ENCODE data around the gene CADPS2. TPM values are rescaled to one million over a fixed set of nuclear protein-coding genes. Genes with fewer than 3 reads are reported as not detected.

The CADPS2 gene
- polyA plus RNA-seq, 1 donor (not counting 4 experiments of a cell fraction or from before 2014, with no cell fraction given) = 0.35 TPM

DNA sequence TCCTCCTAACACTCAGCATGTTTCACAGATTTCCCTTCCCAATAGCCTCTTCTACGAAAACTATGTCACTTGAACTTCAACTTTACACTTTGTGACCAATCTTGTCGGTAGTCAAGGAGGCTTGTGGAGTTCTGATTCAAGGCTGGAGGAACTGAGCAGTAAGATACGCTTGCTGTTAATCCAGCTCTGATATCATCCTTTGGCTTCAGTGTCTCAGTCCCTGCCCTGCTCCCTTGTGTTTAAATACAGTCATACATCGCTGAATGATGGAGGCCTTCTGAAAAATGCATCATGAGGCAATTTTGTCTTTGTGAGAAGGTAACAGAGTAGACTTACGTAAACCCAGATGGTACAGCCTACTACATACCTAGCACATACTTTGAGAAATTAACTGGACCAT is 360.9 kb downstream of the CADPS2 start:
- Histone ChIP-seq H2AFZ (ENCODE audit: control insufficient read depth, low read length) (no peak overlapping the region), H3K27ac (ENCODE audit: control insufficient read depth, insufficient read depth, low read length) (no peak overlapping the region), H3K9me3 (ENCODE audit: control insufficient read depth, low read depth, low read length) (no peaks in the 10 kb centered on the region), H3K9ac (ENCODE audit: control insufficient read depth, extremely low read depth, insufficient read depth, low read length) (no peak overlapping the region), H3K4me3 (ENCODE audit: control insufficient read depth in 2 of 3, extremely low read depth in 1 of 3, insufficient read depth in 2 of 3, low read depth in 1 of 3, low read length in 3 of 3) (no peak overlapping the region), H4K20me1 (ENCODE audit: control insufficient read depth, extremely low read depth, insufficient read depth, low read length) (no peaks in the 10 kb centered on the region), H3K36me3 (ENCODE audit: control insufficient read depth in 2 of 2, extremely low read depth in 1 of 2, insufficient read depth in 2 of 2, low read length in 2 of 2) (no peaks in the 10 kb centered on the region), H3K27me3 (ENCODE audit: control insufficient read depth, extremely low read depth, insufficient read depth, low read length) (no peaks in the 10 kb centered on the region), H3K9me1 (ENCODE audit: control insufficient read depth, extremely low read depth, insufficient read depth, low read length) (no peaks in the 10 kb centered on the region), H3K79me2 (ENCODE audit: control insufficient read depth, insufficient read depth, low read length) (no peaks in the 10 kb centered on the region), H3K4me2 (ENCODE audit: control insufficient read depth, extremely low read depth, insufficient read depth, low read depth, low read length) (no peak overlapping the region), H3K4me1 (ENCODE audit: control insufficient read depth, extremely low read depth, insufficient read depth, low read length) (no peaks in the 10 kb centered on the region)
- TF ChIP-seq CTCF (optimal IDR thresholded peaks at IDR 0.05 in 1 of 3, IDR thresholded peaks at IDR 0.05 in 1 of 3, conservative IDR thresholded peaks at IDR 0.05 in 1 of 3; ENCODE audit: extremely low read depth in 1 of 3, insufficient read depth in 2 of 3, low read length in 3 of 3) (no peak), EZH2 (IDR thresholded peaks at IDR 0.05; ENCODE audit: low read length) (no peak)
- dilution Hi-C loops (cut with MboI; ENCODE audit: extremely low pct_ligation_motif_present, low sequenced_read_pairs) = no loop called here
- DNase-seq (ENCODE audit: low read depth, low spot score) (no peak), FAIRE-seq (no peak)

DNA sequence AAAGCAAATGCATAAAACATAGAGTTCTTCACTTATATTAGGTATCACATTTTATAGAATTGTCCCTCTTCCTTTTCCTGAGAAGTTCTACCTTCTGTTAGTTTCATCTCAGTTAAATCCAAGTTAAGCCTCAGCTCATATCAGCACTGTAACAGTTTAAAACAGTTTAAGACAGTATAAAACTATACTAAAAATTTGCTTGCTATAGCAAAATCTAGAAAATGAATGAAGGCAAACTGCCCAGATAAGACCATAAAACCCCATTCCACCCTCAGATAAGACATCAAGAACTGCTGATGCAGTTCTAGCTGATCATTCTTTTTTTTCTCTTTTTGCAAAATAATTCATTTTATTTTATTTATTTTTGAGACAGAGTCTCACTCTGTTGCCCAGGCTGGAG is 364.5 kb downstream of the CADPS2 start:
- Histone ChIP-seq H3K4me2 (ENCODE audit: control insufficient read depth, extremely low read depth, insufficient read depth, low read depth, low read length) (no peak overlapping the region), H3K4me3 (ENCODE audit: control insufficient read depth in 2 of 3, extremely low read depth in 1 of 3, insufficient read depth in 2 of 3, low read depth in 1 of 3, low read length in 3 of 3) (no peak overlapping the region), H3K9me3 (ENCODE audit: control insufficient read depth, low read depth, low read length) (no peaks in the 10 kb centered on the region), H3K27ac (ENCODE audit: control insufficient read depth, insufficient read depth, low read length) (no peak overlapping the region), H3K9me1 (ENCODE audit: control insufficient read depth, extremely low read depth, insufficient read depth, low read length) (no peaks in the 10 kb centered on the region), H3K4me1 (ENCODE audit: control insufficient read depth, extremely low read depth, insufficient read depth, low read length) (no peaks in the 10 kb centered on the region), H3K79me2 (ENCODE audit: control insufficient read depth, insufficient read depth, low read length) (no peaks in the 10 kb centered on the region), H3K27me3 (ENCODE audit: control insufficient read depth, extremely low read depth, insufficient read depth, low read length) (no peaks in the 10 kb centered on the region), H2AFZ (ENCODE audit: control insufficient read depth, low read length) (no peak overlapping the region), H3K9ac (ENCODE audit: control insufficient read depth, extremely low read depth, insufficient read depth, low read length) (no peak overlapping the region), H3K36me3 (ENCODE audit: control insufficient read depth in 2 of 2, extremely low read depth in 1 of 2, insufficient read depth in 2 of 2, low read length in 2 of 2) (no peaks in the 10 kb centered on the region), H4K20me1 (ENCODE audit: control insufficient read depth, extremely low read depth, insufficient read depth, low read length) (no peaks in the 10 kb centered on the region)
- FAIRE-seq (no peak), DNase-seq (ENCODE audit: low read depth, low spot score) (no peak)
- TF ChIP-seq EZH2 (IDR thresholded peaks at IDR 0.05; ENCODE audit: low read length) (no peak), CTCF (optimal IDR thresholded peaks at IDR 0.05 in 1 of 3, IDR thresholded peaks at IDR 0.05 in 1 of 3, conservative IDR thresholded peaks at IDR 0.05 in 1 of 3; ENCODE audit: extremely low read depth in 1 of 3, insufficient read depth in 2 of 3, low read length in 3 of 3) (no peak)
- dilution Hi-C loops (cut with MboI; ENCODE audit: extremely low pct_ligation_motif_present, low sequenced_read_pairs) = no loop called here

All from keratinocyte (primary cell).